ENCODE results near the gene GJC2. TPM values are rescaled to one million over a fixed set of nuclear protein-coding genes. Genes with fewer than 3 reads are reported as not detected.

GJC2 gene
- total RNA-seq, 1 donor from 2014 or later: 1.1 TPM

- H3K36me3 Mint-ChIP-seq (ENCODE audit: low read depth, unreplicated experiment): no peaks in the 10 kb centered on the region
- H3K27me3 Mint-ChIP-seq (ENCODE audit: low read depth, unreplicated experiment): peaks cover 13% of the 10 kb centered on the region
- no peaks in the 10 kb centered on the region for H3K9me3 ChIP-seq (ENCODE audit: insufficient read depth, low read depth, low read length)
These were observed 31.7 kb upstream of the GJC2 start for GRCh38 chr1:228118040-228118439.

DNA sequence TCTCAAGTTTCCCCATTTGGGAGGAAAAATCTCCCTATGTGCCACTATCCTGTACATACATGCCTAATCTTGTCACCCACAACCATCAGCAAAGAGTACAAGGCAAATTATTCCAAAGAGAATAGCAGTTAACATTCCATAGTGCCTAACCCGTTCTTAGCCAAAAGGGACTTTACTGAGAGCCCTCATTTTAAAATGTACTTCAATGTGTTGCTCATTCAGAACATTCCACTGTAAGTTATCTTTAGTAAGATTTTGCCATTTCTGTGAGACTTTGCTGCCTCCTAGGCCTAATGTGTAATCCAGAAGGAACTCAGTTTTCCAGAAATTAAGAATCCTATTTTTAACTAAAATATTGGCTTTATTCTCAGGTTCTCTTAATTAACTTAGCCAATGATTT lies 29.4 kb upstream of the GJC2 start:
- Mint-ChIP-seq H3K4me1 (ENCODE audit: low read depth, unreplicated experiment) (no peaks in the 10 kb centered on the region), H3K27ac (ENCODE audit: unreplicated experiment) (no peak overlapping the region), H3K27me3 (ENCODE audit: low read depth, unreplicated experiment) (peaks cover 29% of the 10 kb centered on the region), H3K9me3 (ENCODE audit: unreplicated experiment) (peaks cover 6% of the 10 kb centered on the region), H3K4me3 (ENCODE audit: unreplicated experiment) (no peak overlapping the region), H3K36me3 (ENCODE audit: low read depth, unreplicated experiment) (no peaks in the 10 kb centered on the region)
- no peak overlapping the region for H2AFZ ChIP-seq (ENCODE audit: low read depth, low read length)
- no peaks in the 10 kb centered on the region for H3K4me1 ChIP-seq (ENCODE audit: insufficient read depth, low read length)
- no peaks in the 10 kb centered on the region for H4K20me1 ChIP-seq (ENCODE audit: insufficient read depth, low read length)
- no peak overlapping the region for H3K27ac ChIP-seq (ENCODE audit: low read depth, low read length)
- no peak overlapping the region for H3K4me3 ChIP-seq (ENCODE audit: insufficient read depth, low read depth, low read length)
- H3K79me2 ChIP-seq (ENCODE audit: insufficient read depth, low read length): no peaks in the 10 kb centered on the region
- FAIRE-seq (no peak), DNase-seq (ENCODE audit: low read depth) (no peak)
- no peaks in the 10 kb centered on the region for H3K36me3 ChIP-seq (ENCODE audit: insufficient read depth, low read length)
- no peak overlapping the region for H3K9ac ChIP-seq (ENCODE audit: low read length)
- H3K4me2 ChIP-seq (ENCODE audit: low read length): no peak overlapping the region
- TF ChIP-seq, protein P1, sequence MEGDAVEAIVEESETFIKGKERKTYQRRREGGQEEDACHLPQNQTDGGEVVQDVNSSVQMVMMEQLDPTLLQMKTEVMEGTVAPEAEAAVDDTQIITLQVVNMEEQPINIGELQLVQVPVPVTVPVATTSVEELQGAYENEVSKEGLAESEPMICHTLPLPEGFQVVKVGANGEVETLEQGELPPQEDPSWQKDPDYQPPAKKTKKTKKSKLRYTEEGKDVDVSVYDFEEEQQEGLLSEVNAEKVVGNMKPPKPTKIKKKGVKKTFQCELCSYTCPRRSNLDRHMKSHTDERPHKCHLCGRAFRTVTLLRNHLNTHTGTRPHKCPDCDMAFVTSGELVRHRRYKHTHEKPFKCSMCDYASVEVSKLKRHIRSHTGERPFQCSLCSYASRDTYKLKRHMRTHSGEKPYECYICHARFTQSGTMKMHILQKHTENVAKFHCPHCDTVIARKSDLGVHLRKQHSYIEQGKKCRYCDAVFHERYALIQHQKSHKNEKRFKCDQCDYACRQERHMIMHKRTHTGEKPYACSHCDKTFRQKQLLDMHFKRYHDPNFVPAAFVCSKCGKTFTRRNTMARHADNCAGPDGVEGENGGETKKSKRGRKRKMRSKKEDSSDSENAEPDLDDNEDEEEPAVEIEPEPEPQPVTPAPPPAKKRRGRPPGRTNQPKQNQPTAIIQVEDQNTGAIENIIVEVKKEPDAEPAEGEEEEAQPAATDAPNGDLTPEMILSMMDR (IDR thresholded peaks at IDR 0.05; ENCODE audit: insufficient read depth, low read depth, low read length): no peak
- no peak for TF ChIP-seq EZH2 (IDR thresholded peaks at IDR 0.05; ENCODE audit: insufficient read depth, low read length)
- H3K27me3 ChIP-seq (ENCODE audit: insufficient read depth, low read length): no peaks in the 10 kb centered on the region
- H3K9me3 ChIP-seq (ENCODE audit: insufficient read depth, low read depth, low read length): no peaks in the 10 kb centered on the region

More at GRCh38 chr1:228118040-228118439, 31.7 kb upstream of the GJC2 start:
- H3K4me3 ChIP-seq (ENCODE audit: insufficient read depth, low read depth, low read length): no peak overlapping the region
- FAIRE-seq: no peak
- H3K27ac ChIP-seq (ENCODE audit: low read depth, low read length): no peak overlapping the region
- H4K20me1 ChIP-seq (ENCODE audit: insufficient read depth, low read length): no peaks in the 10 kb centered on the region
- H3K4me1 ChIP-seq (ENCODE audit: insufficient read depth, low read length): no peaks in the 10 kb centered on the region
- no peak for TF ChIP-seq EZH2 (IDR thresholded peaks at IDR 0.05; ENCODE audit: insufficient read depth, low read length)
- TF ChIP-seq, protein P1 (IDR thresholded peaks at IDR 0.05; ENCODE audit: insufficient read depth, low read depth, low read length): no peak
- H3K27me3 ChIP-seq (ENCODE audit: insufficient read depth, low read length): no peaks in the 10 kb centered on the region
- no peaks in the 10 kb centered on the region for H3K36me3 ChIP-seq (ENCODE audit: insufficient read depth, low read length)
- no peak overlapping the region for H2AFZ ChIP-seq (ENCODE audit: low read depth, low read length)
- H3K4me3 Mint-ChIP-seq (ENCODE audit: unreplicated experiment): no peak overlapping the region
- no peak overlapping the region for H3K9ac ChIP-seq (ENCODE audit: low read length)
- no peak overlapping the region for H3K27ac Mint-ChIP-seq (ENCODE audit: unreplicated experiment)
- H3K4me1 Mint-ChIP-seq (ENCODE audit: low read depth, unreplicated experiment): no peaks in the 10 kb centered on the region
- no peak overlapping the region for H3K4me2 ChIP-seq (ENCODE audit: low read length)
- H3K79me2 ChIP-seq (ENCODE audit: insufficient read depth, low read length): no peaks in the 10 kb centered on the region
- peaks cover 6% of the 10 kb centered on the region for H3K9me3 Mint-ChIP-seq (ENCODE audit: unreplicated experiment)
- DNase-seq (ENCODE audit: low read depth): no peak

DNA sequence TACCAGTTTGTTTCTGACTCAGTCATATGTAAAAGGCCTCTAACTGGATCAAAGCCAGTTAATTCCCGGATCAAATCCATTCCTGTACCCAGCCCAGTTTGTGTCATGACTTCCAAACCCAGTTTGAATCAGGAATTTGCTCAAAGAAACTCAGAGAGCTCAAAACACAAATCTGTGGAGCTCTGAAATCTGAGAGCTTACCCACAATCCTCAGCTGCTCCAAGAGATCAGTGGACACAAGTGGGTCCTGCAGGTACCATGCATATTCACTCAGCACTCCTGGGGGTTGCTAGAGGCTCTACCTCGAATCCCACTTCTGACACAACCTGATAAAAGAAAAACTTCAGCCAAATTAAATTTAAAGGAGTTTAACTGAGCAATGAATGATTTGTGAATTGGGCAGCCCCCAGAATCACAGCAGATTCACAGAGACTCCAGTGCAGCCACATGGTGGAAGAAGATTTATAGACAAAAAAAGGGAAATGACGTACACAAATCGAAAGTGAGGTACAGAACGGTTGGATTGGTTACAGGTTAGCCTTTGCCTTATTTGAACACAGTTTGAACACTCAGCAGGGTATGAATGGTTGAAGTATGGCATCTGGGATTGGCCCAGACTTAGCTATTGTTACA lies 28.8 kb upstream of the GJC2 start:
- no peaks in the 10 kb centered on the region for H3K36me3 Mint-ChIP-seq (ENCODE audit: low read depth, unreplicated experiment)
- TF ChIP-seq EZH2 (IDR thresholded peaks at IDR 0.05; ENCODE audit: insufficient read depth, low read length): no peak
- TF ChIP-seq, protein P1 (IDR thresholded peaks at IDR 0.05; ENCODE audit: insufficient read depth, low read depth, low read length): no peak
- DNase-seq (ENCODE audit: low read depth) (no peak), FAIRE-seq (no peak)
- peaks cover 33% of the 10 kb centered on the region for H3K27me3 Mint-ChIP-seq (ENCODE audit: low read depth, unreplicated experiment)
- peaks cover 6% of the 10 kb centered on the region for H3K9me3 Mint-ChIP-seq (ENCODE audit: unreplicated experiment)
- H3K4me2 ChIP-seq (ENCODE audit: low read length): no peak overlapping the region
- H3K27ac ChIP-seq (ENCODE audit: low read depth, low read length): no peak overlapping the region
- H3K27ac Mint-ChIP-seq (ENCODE audit: unreplicated experiment): no peak overlapping the region
- H3K4me1 Mint-ChIP-seq (ENCODE audit: low read depth, unreplicated experiment): no peaks in the 10 kb centered on the region
- H3K79me2 ChIP-seq (ENCODE audit: insufficient read depth, low read length): no peaks in the 10 kb centered on the region
- H3K36me3 ChIP-seq (ENCODE audit: insufficient read depth, low read length): no peaks in the 10 kb centered on the region
- H3K4me3 Mint-ChIP-seq (ENCODE audit: unreplicated experiment): no peak overlapping the region
- no peaks in the 10 kb centered on the region for H4K20me1 ChIP-seq (ENCODE audit: insufficient read depth, low read length)
- no peaks in the 10 kb centered on the region for H3K9me3 ChIP-seq (ENCODE audit: insufficient read depth, low read depth, low read length)
- no peaks in the 10 kb centered on the region for H3K27me3 ChIP-seq (ENCODE audit: insufficient read depth, low read length)
- H2AFZ ChIP-seq (ENCODE audit: low read depth, low read length): no peak overlapping the region
- H3K4me1 ChIP-seq (ENCODE audit: insufficient read depth, low read length): no peaks in the 10 kb centered on the region
- no peak overlapping the region for H3K9ac ChIP-seq (ENCODE audit: low read length)
- H3K4me3 ChIP-seq (ENCODE audit: insufficient read depth, low read depth, low read length): no peak overlapping the region
